ENCODE measurements around the gene FHIT. TPM values are rescaled to one million over a fixed set of nuclear protein-coding genes. Genes with fewer than 3 reads are reported as not detected.

Gene FHIT
- total RNA-seq, 1 experiment from 2014 or later, result 3.6 TPM

DNA sequence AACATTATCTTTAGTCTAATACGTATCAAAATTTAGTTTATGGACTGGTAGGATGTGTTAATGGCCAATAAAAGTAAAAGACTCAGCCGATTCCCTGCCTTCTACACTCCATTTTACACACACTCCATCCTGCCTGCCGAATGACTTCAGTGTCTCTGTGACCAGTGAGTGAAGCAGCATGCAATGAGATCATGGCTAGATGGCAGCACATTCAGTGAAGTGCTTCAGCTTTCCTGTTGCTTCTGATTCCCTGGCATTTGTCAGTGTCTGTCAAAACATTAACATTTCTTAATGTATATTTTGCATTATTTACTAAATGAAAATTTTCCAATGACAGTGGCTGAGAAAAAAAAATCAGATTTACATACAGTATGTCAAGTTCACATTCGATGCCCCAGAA, 412.0 kb downstream of the FHIT start:
- ATAC-seq (no peak), DNase-seq (peak; percentile 15)
- Histone ChIP-seq H4K20me1 (ENCODE audit: low read length) (no peaks in the 10 kb centered on the region), H3K4me2 (ENCODE audit: low read length) (no peak overlapping the region), H3K27ac (ENCODE audit: low read length) (no peak overlapping the region), H3K9me2 (replicated peaks; ENCODE audit: low read length) (no peaks in the 10 kb centered on the region), H3K4me3 (ENCODE audit: low read length) (no peak overlapping the region), H2AFZ (ENCODE audit: low read length) (no peak overlapping the region), H3F3A (ENCODE audit: low read length, unreplicated experiment) (no peaks in the 10 kb centered on the region), H3K9me3 (ENCODE audit: low read length) (no peaks in the 10 kb centered on the region), H3K4me1 (ENCODE audit: insufficient read depth, low read length) (peaks cover 14% of the 10 kb centered on the region), H3K36me3 (ENCODE audit: low read depth, low read length) (no peaks in the 10 kb centered on the region), H3K9ac (ENCODE audit: low read length) (no peak overlapping the region), H3K27me3 (ENCODE audit: low read length) (no peaks in the 10 kb centered on the region), H3K79me2 (ENCODE audit: low read length) (no peaks in the 10 kb centered on the region)
- intact Hi-C loops (cut with micrococcal nuclease), result no loop called here
- no peak for TF ChIP-seq EZH2 (IDR thresholded peaks at IDR 0.05; ENCODE audit: low read length, unreplicated experiment)
- TF ChIP-seq, protein P1, sequence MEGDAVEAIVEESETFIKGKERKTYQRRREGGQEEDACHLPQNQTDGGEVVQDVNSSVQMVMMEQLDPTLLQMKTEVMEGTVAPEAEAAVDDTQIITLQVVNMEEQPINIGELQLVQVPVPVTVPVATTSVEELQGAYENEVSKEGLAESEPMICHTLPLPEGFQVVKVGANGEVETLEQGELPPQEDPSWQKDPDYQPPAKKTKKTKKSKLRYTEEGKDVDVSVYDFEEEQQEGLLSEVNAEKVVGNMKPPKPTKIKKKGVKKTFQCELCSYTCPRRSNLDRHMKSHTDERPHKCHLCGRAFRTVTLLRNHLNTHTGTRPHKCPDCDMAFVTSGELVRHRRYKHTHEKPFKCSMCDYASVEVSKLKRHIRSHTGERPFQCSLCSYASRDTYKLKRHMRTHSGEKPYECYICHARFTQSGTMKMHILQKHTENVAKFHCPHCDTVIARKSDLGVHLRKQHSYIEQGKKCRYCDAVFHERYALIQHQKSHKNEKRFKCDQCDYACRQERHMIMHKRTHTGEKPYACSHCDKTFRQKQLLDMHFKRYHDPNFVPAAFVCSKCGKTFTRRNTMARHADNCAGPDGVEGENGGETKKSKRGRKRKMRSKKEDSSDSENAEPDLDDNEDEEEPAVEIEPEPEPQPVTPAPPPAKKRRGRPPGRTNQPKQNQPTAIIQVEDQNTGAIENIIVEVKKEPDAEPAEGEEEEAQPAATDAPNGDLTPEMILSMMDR (conservative IDR thresholded peaks at IDR 0.05; ENCODE audit: low read depth, low read length), result 0 out of 2 replicates have a peak, but pooled peaks have one; percentile 31
- TF ChIP-seq EZH2phosphoT487 (IDR thresholded peaks at IDR 0.05; ENCODE audit: borderline replicate concordance, low read length), result no peak
- ChIA-PET CTCF (no interaction called here), POLR2A (ENCODE audit: unreplicated experiment) (no interaction called here)
- no TSS peak for BruUV-seq (replicated peaks)

DNA sequence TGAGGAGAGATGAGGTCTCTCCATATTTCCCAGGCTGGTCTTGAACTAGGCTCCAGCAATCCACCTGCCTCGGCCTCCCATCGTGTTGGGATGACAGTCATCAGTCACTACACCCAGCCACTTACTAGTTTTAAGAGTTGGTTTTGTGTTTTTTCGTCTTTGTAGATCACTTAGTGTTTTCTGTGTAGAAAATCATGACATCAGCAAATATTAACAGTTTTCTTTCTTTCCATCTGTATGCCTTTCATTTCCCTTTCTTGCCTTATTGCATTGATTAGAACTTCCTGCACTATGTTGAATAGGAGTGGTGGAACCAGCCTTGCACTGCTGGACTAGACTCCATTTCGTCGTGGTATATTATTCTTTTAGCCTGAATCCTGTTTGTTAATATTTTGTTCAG, 415.5 kb downstream of the FHIT start:
- BruUV-seq (replicated peaks), result no TSS peak

DNA sequence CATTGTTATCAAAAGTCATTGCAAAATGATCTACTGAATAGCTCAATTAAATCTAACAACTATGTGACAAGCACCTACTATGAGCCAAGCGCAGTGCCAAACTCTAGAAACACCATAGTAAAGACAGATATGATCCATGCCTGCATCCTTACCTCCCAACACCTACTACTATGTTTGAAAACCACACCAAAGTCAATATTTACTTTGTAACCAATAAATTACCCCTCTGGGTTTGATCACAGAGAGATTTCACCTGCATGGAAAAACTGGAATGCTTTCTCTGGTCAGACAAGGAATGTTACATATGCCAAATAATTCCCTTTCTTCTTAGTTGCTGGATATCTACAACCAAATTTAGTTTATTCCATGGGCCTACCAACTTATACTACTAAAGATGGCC, 422.2 kb downstream of the FHIT start:
- Histone ChIP-seq H3K9ac (ENCODE audit: low read length) (no peak overlapping the region), H3K9me2 (replicated peaks; ENCODE audit: low read length) (no peaks in the 10 kb centered on the region), H3K4me3 (ENCODE audit: low read length) (no peak overlapping the region), H2AFZ (ENCODE audit: low read length) (no peak overlapping the region), H3K27me3 (ENCODE audit: low read length) (no peaks in the 10 kb centered on the region), H3K4me2 (ENCODE audit: low read length) (no peak overlapping the region), H3K36me3 (ENCODE audit: low read depth, low read length) (no peaks in the 10 kb centered on the region), H4K20me1 (ENCODE audit: low read length) (no peaks in the 10 kb centered on the region), H3K4me1 (ENCODE audit: insufficient read depth, low read length) (peaks cover 16% of the 10 kb centered on the region), H3F3A (ENCODE audit: low read length, unreplicated experiment) (no peaks in the 10 kb centered on the region), H3K9me3 (ENCODE audit: low read length) (no peaks in the 10 kb centered on the region), H3K79me2 (ENCODE audit: low read length) (no peaks in the 10 kb centered on the region), H3K27ac (ENCODE audit: low read length) (no peak overlapping the region)
- TF ChIP-seq, protein P1 (conservative IDR thresholded peaks at IDR 0.05; ENCODE audit: low read depth, low read length), result no peak
- no peak for TF ChIP-seq EZH2 (IDR thresholded peaks at IDR 0.05; ENCODE audit: low read length, unreplicated experiment)
- TF ChIP-seq EZH2phosphoT487 (IDR thresholded peaks at IDR 0.05; ENCODE audit: borderline replicate concordance, low read length), result no peak
- ChIA-PET POLR2A (ENCODE audit: unreplicated experiment) (no interaction called here), CTCF (no interaction called here)
- DNase-seq (peak; percentile 73), ATAC-seq (peak; percentile 60)
- BruUV-seq (replicated peaks), result no TSS peak
- intact Hi-C loops (cut with micrococcal nuclease), result no loop called here

More for the DNA sequence above, 415.5 kb downstream of the FHIT start:
- DNase-seq (no peak), ATAC-seq (no peak)
- Histone ChIP-seq H3F3A (ENCODE audit: low read length, unreplicated experiment) (no peaks in the 10 kb centered on the region), H3K79me2 (ENCODE audit: low read length) (no peaks in the 10 kb centered on the region), H3K4me2 (ENCODE audit: low read length) (no peak overlapping the region), H3K4me1 (ENCODE audit: insufficient read depth, low read length) (peaks cover 9% of the 10 kb centered on the region), H3K27ac (ENCODE audit: low read length) (no peak overlapping the region), H3K36me3 (ENCODE audit: low read depth, low read length) (no peaks in the 10 kb centered on the region), H3K9me3 (ENCODE audit: low read length) (no peaks in the 10 kb centered on the region), H3K4me3 (ENCODE audit: low read length) (no peak overlapping the region), H2AFZ (ENCODE audit: low read length) (no peak overlapping the region), H3K9ac (ENCODE audit: low read length) (no peak overlapping the region), H3K27me3 (ENCODE audit: low read length) (no peaks in the 10 kb centered on the region), H4K20me1 (ENCODE audit: low read length) (no peaks in the 10 kb centered on the region), H3K9me2 (replicated peaks; ENCODE audit: low read length) (no peaks in the 10 kb centered on the region)
- ChIA-PET POLR2A (ENCODE audit: unreplicated experiment) (no interaction called here), CTCF (no interaction called here)
- TF ChIP-seq EZH2 (IDR thresholded peaks at IDR 0.05; ENCODE audit: low read length, unreplicated experiment) (no peak), EZH2phosphoT487 (IDR thresholded peaks at IDR 0.05; ENCODE audit: borderline replicate concordance, low read length) (no peak)
- TF ChIP-seq, protein P1 (conservative IDR thresholded peaks at IDR 0.05; ENCODE audit: low read depth, low read length), result no peak
- intact Hi-C loops (cut with micrococcal nuclease), result no loop called here

Measured in PC-3 (cell line).